GM12801 (cell line): ENCODE results near the gene CLHC1.

Experiments
- CTCF ChIP-seq: IDR thresholded peaks from one replicate; pipeline ENCODE4 v1.5.1; 2011; ENCODE audit warnings: control low read depth; ENCODE audit not compliant: insufficient read length; ENCODE audit errors: extremely low read depth

Gene CLHC1

GRCh38 chr2:55213822-55214221 is 18.3 kb downstream of the CLHC1 start:
- TF ChIP-seq CTCF = no peak

- TF ChIP-seq CTCF = no peak
Observed at GRCh38 chr2:55204950-55205349, 27.1 kb downstream of the CLHC1 start.

- no peak for TF ChIP-seq CTCF
Observed at GRCh38 chr2:55204536-55204935, 27.6 kb downstream of the CLHC1 start.

GRCh38 chr2:55200416-55200815 is 31.7 kb downstream of the CLHC1 start:
- TF ChIP-seq CTCF = no peak

- no peak for TF ChIP-seq CTCF
Observed at GRCh38 chr2:55196526-55196925, 35.6 kb downstream of the CLHC1 start.

GRCh38 chr2:55180374-55180773 is 51.7 kb downstream of the CLHC1 start:
- no peak for TF ChIP-seq CTCF

- TF ChIP-seq CTCF = no peak
Observed at GRCh38 chr2:55176094-55176415, 56.0 kb downstream of the CLHC1 start.
